Endothelial cell of umbilical vein (primary cell): ENCODE data around the gene SNX10. TPM values are rescaled to one million over a fixed set of nuclear protein-coding genes. Genes with fewer than 3 reads are reported as not detected.

ENCODE experiments used
- BruUV-seq: library from RNA; stranded (reverse); fragments of 400-500 nt; replicated peaks from 2 replicates; lab custom pipeline; 2021; lab: Mats Ljungman, UMichigan
- CTCF ChIA-PET: fragments of 300-600, 350-600 bp; sonication (Branson Sonifier 250); formaldehyde crosslinking; loops from one replicate; lab custom pipeline; 2021; ENCODE audit warnings: antibody characterized with exemption, inconsistent platforms; lab: Charles Lee
- POLR2A ChIA-PET: fragments of 300-600, 350-600 bp; sonication (Branson Sonifier 250); formaldehyde crosslinking; loops from one replicate; lab custom pipeline; 2021; ENCODE audit warnings: antibody characterized with exemption, inconsistent platforms; lab: Charles Lee
- DNase-seq: peaks from one replicate; pipeline ENCODE4 v3.0.0-alpha.2; 2011; ENCODE audit warnings: low read depth, low spot score
- FAIRE-seq: peaks from 2 replicates; lab custom pipeline; 2011; peaks lifted over from hg19 to GRCh38; lab: Jason Lieb, UNC
- H2AFZ ChIP-seq: 2 replicates; pipeline ENCODE4 v1.6.0; 2012; ENCODE audit warnings: low read depth, low read length, control low read depth, inconsistent platforms
- H3K27ac ChIP-seq: 2 replicates; pipeline ENCODE4 v1.5.1; 2011; ENCODE audit warnings: low read depth, mild to moderate bottlenecking, control low read depth, low read length, moderate library complexity; ENCODE audit not compliant: insufficient read depth
- H3K27me3 ChIP-seq, 2 experiments: 2 replicates each; pipeline versions ENCODE4 v1.6.0 to v1.6.1; 2011; ENCODE audit warnings: low read length in 2 of 2, mixed read lengths in 1 of 2; ENCODE audit not compliant: control insufficient read depth in 2 of 2, insufficient read depth in 2 of 2
- H3K36me3 ChIP-seq, 2 experiments: 2 replicates in 1 of 2; 3 replicates in 1 of 2; pipeline ENCODE4 v1.5.1; 2011; ENCODE audit warnings: low read length in 2 of 2, mild to moderate bottlenecking in 1 of 2, moderate library complexity in 1 of 2; ENCODE audit not compliant: control insufficient read depth in 2 of 2, insufficient read depth in 2 of 2; ENCODE audit errors: extremely low read depth in 1 of 2
- H3K4me1 ChIP-seq: 3 replicates; pipeline ENCODE4 v1.5.1; 2011; ENCODE audit warnings: mild to moderate bottlenecking, low read length; ENCODE audit not compliant: control insufficient read depth, insufficient read depth; ENCODE audit errors: extremely low read depth
- H3K4me2 ChIP-seq: 2 replicates; pipeline ENCODE4 v1.6.1; 2011; ENCODE audit warnings: low read length, control low read depth, mixed read lengths; ENCODE audit not compliant: insufficient read depth
- H3K4me3 ChIP-seq, 3 experiments: fragments of 200-600 bp in 1 of 3; sonication (generic), shearing (Covaris generic) in 1 of 3; replicated peaks in 1 of 3; 2 replicates each; pipeline ENCODE4 v1.5.1; 2011 to 2016; ENCODE audit warnings: control low read depth in 3 of 3, low read length in 3 of 3, mild to moderate bottlenecking in 2 of 3, inconsistent platforms in 1 of 3, low read depth in 1 of 3, moderate library complexity in 1 of 3; ENCODE audit not compliant: insufficient read depth in 1 of 3
- H3K79me2 ChIP-seq: 2 replicates; pipeline ENCODE4 v1.6.0; 2012; ENCODE audit warnings: low read length, inconsistent platforms; ENCODE audit not compliant: control insufficient read depth, insufficient read depth
- H3K9ac ChIP-seq: replicated peaks from 2 replicates; pipeline ENCODE3; 2011; ENCODE audit warnings: low read length, control low read depth; ENCODE audit not compliant: insufficient read depth; ENCODE audit errors: extremely low read depth
- H3K9me1 ChIP-seq: replicated peaks from 3 replicates; pipeline ENCODE4 v1.6.0; 2011; ENCODE audit warnings: mild to moderate bottlenecking, low read length; ENCODE audit not compliant: control insufficient read depth, insufficient read depth; ENCODE audit errors: extremely low read depth
- H3K9me3 ChIP-seq: replicated peaks from 2 replicates; pipeline ENCODE4 v1.5.1; 2012; ENCODE audit warnings: low read length, inconsistent platforms; ENCODE audit not compliant: control insufficient read depth, insufficient read depth
- H4K20me1 ChIP-seq: replicated peaks from 2 replicates; pipeline ENCODE3; 2011; ENCODE audit warnings: mild to moderate bottlenecking, low read length; ENCODE audit not compliant: control insufficient read depth, insufficient read depth; ENCODE audit errors: extremely low read depth
- EZH2 ChIP-seq: IDR thresholded peaks from 2 replicates; pipeline ENCODE4 v1.6.1; 2012; ENCODE audit warnings: borderline replicate concordance, low read depth, mild to moderate bottlenecking, moderate library complexity, low read length, inconsistent platforms; ENCODE audit not compliant: severe bottlenecking
- FOS ChIP-seq: IDR thresholded peaks from 2 replicates; pipeline ENCODE4 v1.6.1; 2011; ENCODE audit warnings: mild to moderate bottlenecking, low read length, moderate library complexity, borderline replicate concordance; ENCODE audit not compliant: insufficient read depth
- GATA2 ChIP-seq: IDR thresholded peaks from 2 replicates; pipeline ENCODE4 v1.7.0; 2011; ENCODE audit warnings: low read depth, mild to moderate bottlenecking, moderate library complexity, mixed read lengths, low read length; ENCODE audit not compliant: insufficient read length, insufficient read depth
- JUN ChIP-seq: IDR thresholded peaks from 2 replicates; pipeline ENCODE4 v1.6.1; 2011; ENCODE audit warnings: borderline replicate concordance, low read depth; ENCODE audit not compliant: insufficient read length, insufficient read depth
- MYC ChIP-seq: IDR thresholded peaks from one replicate; pipeline ENCODE4 v1.6.1; 2011; ENCODE audit warnings: mild to moderate bottlenecking, low read depth, low read length
- POLR2A ChIP-seq: IDR thresholded peaks from 2 replicates; pipeline ENCODE4 v1.6.1; 2012; ENCODE audit warnings: low read depth, mild to moderate bottlenecking, control low read depth, low read length
- POLR2AphosphoS5 ChIP-seq: IDR thresholded peaks from 2 replicates; pipeline ENCODE4 v1.6.1; 2012; ENCODE audit warnings: low read depth, mild to moderate bottlenecking, control low read depth, low read length, moderate library complexity; ENCODE audit not compliant: insufficient read depth
- dilution Hi-C: fragments of 300-500 bp; cut with MboI; formaldehyde crosslinking; loops from one replicate; pipeline ENCODE4 v1.15.0; 2019; ENCODE audit warnings: low sequenced_read_pairs; ENCODE audit not compliant: extremely low pct_ligation_motif_present
- intact Hi-C: fragments of 100-400 bp; cut with micrococcal nuclease; formaldehyde crosslinking; loops from one replicate; pipeline ENCODE4 v1.10.0; 2022
- polyA plus RNA-seq, 4 experiments: library from polyadenylated mRNA; depleted of rRNA in 3 of 4; stranded (reverse) in 3 of 4; unstranded in 1 of 4; fragments of >200 nt; gene quantifications; 2 replicates each; pipeline versions ENCODE4 v1.2.1 to v1.2.3, GENCODE V29; 2011 to 2012; ENCODE audit warnings: missing spikeins in 1 of 4
- total RNA-seq: library from RNA; stranded (reverse); gene quantifications from 2 replicates; pipeline ENCODE4 v1.2.3, GENCODE V29; 2021
- TF ChIP-seq, protein P1 (sequence below): IDR thresholded peaks from 2 replicates; pipeline ENCODE4 v1.6.1; 2011; ENCODE audit not compliant: insufficient read depth, insufficient read length
- TF ChIP-seq, protein P2 (sequence below), 2 donors: IDR thresholded peaks; 1 replicate in 1 of 2; 2 replicates in 1 of 2; pipeline ENCODE4 v1.5.1; 2011; ENCODE audit warnings: low read length in 2 of 2, mild to moderate bottlenecking in 2 of 2, moderate library complexity in 2 of 2, control low read depth in 1 of 2, inconsistent platforms in 1 of 2, low read depth in 1 of 2; ENCODE audit not compliant: insufficient read depth in 1 of 2; ENCODE audit errors: extremely low read depth in 1 of 2

SNX10 gene
- total and polyA plus RNA-seq, 2 donors (not counting 3 experiments of a cell fraction or from before 2014, with no cell fraction given), result 0.25 to 0.80 TPM

DNA sequence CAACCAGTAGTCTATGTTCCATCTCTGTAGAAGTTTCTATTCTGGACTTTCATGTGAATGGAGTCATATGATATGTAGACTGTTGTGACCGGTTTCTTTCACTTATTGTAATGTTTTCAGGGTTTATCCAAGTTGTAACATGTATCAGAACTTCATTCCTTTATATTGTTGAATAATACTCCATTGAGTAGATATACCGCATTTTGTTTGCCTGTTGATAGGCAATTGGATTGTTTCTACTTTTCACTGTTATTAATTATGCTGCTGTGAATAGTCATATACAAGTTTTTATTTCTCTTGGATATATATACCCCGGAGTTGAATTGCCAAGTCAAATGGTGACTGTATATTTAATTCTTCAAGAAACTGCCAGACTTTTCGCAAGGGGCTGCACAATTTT is 40.1 kb downstream of the SNX10 start:
- H3K27ac ChIP-seq, result no peak overlapping the region
- dilution Hi-C loops, result no loop called here
- H3K79me2 ChIP-seq, result no peaks in the 10 kb centered on the region
- H3K9me1 ChIP-seq, result no peaks in the 10 kb centered on the region
- H3K4me1 ChIP-seq, result no peaks in the 10 kb centered on the region
- POLR2A ChIA-PET, result no interaction called here
- no peak overlapping the region for H2AFZ ChIP-seq
- H3K36me3 ChIP-seq, result no peaks in the 10 kb centered on the region
- no peak for DNase-seq
- H4K20me1 ChIP-seq, result no peaks in the 10 kb centered on the region
- H3K27me3 ChIP-seq, result no peaks in the 10 kb centered on the region
- intact Hi-C loops, result no loop called here
- TF ChIP-seq GATA2, result no peak
- TF ChIP-seq MYC, result no peak
- TF ChIP-seq POLR2A, result no peak
- no peak for TF ChIP-seq POLR2AphosphoS5
- TF ChIP-seq, protein P1, sequence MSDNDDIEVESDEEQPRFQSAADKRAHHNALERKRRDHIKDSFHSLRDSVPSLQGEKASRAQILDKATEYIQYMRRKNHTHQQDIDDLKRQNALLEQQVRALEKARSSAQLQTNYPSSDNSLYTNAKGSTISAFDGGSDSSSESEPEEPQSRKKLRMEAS, result no peak
- no peak for TF ChIP-seq JUN
- TF ChIP-seq, protein P2, sequence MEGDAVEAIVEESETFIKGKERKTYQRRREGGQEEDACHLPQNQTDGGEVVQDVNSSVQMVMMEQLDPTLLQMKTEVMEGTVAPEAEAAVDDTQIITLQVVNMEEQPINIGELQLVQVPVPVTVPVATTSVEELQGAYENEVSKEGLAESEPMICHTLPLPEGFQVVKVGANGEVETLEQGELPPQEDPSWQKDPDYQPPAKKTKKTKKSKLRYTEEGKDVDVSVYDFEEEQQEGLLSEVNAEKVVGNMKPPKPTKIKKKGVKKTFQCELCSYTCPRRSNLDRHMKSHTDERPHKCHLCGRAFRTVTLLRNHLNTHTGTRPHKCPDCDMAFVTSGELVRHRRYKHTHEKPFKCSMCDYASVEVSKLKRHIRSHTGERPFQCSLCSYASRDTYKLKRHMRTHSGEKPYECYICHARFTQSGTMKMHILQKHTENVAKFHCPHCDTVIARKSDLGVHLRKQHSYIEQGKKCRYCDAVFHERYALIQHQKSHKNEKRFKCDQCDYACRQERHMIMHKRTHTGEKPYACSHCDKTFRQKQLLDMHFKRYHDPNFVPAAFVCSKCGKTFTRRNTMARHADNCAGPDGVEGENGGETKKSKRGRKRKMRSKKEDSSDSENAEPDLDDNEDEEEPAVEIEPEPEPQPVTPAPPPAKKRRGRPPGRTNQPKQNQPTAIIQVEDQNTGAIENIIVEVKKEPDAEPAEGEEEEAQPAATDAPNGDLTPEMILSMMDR (IDR thresholded peaks at IDR 0.05; ENCODE audit: extremely low read depth in 1 of 2, insufficient read depth in 1 of 2, low read depth in 1 of 2, low read length in 2 of 2), result no peak
- no peak for TF ChIP-seq FOS
- no peak for TF ChIP-seq EZH2
- H3K4me3 ChIP-seq, result no peak overlapping the region
- no peak overlapping the region for H3K4me2 ChIP-seq
- no peak for FAIRE-seq
- no peak overlapping the region for H3K9ac ChIP-seq
- BruUV-seq, result no TSS peak
- H3K9me3 ChIP-seq, result no peaks in the 10 kb centered on the region
- CTCF ChIA-PET, result no interaction called here
